Activated effector memory CD4-positive, alpha-beta T cell treated with Interleukin-2 at 50 U/mL for 16 hours (primary cell): Measurements from ENCODE around the gene TRMT1.
"Not testable (repeated sequence)": the region's sequence is repeated elsewhere in the genome, so short reads cannot be mapped to it uniquely, and the experiment has no call there.

Experiments
- DNase-seq: peaks from one replicate; pipeline ENCODE4 v3.0.0-alpha.2; 2020

Gene TRMT1

DNA sequence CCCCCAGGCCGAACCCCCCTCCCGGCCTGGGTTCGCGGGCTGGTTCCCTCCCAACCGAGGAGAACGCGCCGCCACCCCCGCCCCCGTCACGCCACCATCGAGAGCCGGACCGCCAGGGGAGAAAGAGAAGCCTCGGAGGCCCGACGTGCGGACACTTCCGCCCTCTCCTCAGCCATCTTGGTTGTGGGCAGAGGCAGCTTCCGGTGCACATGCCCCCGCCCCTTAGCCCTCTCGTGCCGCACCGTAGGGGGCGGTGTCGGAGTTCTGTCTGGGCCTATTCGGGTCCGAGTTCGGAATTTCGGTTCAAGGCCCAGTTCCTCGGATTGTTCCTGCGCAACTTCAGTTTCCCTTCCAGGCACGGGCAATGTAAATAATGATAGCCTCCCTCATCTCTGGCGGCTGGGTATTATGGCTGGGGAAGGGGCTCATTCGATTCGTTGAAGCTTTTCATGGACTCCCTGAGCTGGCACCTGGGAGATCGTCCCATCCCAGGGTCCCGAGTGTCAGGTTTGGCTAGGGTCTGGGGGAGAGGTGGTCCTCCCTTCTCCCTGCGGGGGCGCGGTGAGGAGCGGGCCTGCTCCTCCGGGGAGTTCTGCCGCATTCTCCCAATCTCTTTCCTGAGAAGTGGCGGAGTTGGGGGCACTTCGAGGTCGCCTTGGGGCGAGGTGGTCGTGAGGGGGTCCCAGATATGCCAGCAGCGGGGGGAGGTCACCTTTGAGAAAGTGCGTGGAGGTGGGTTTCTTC lies 33.8 kb upstream of the TRMT1 start, which contains the start of the genes IER2 and STX10:
Gene IER2, plus strand, starts transcription at position 225 of the 744 bp plus-strand sequence. CDS start 2,776 bp downstream, outside the sequence.
Gene STX10, minus strand, starts transcription at position 189 of the 744 bp plus-strand sequence. CDS start 202 bp downstream, outside the sequence.
- peak; percentile 91 for DNase-seq

DNA sequence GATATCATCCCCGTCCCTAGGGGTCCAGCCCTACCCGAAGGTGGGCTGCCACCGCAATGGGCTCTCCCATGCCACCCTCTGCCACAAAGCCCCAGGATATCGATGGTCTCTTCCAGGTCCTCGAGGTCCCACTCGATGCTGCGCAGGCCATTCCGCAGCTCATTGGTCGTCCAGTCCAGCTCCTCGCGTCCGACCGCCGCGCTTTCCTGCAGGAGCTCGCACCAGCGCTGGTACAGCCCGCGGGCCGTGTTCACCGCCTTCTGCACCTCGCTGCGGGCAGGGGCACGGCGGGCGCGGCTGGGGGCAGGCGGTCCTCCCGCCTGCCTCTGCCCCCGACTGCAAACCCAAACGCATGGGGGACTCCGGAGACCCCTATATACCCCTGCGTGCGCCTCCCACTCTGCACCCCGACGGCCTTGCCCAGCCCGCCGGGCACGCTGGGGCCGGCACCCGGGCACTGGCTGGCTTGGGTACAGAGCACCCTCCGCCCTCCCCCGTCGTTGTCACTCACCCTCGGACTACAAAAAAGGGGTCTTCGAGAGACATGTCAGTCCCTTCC lies 33.2 kb upstream of the TRMT1 start:
- DNase-seq = no peak

DNA sequence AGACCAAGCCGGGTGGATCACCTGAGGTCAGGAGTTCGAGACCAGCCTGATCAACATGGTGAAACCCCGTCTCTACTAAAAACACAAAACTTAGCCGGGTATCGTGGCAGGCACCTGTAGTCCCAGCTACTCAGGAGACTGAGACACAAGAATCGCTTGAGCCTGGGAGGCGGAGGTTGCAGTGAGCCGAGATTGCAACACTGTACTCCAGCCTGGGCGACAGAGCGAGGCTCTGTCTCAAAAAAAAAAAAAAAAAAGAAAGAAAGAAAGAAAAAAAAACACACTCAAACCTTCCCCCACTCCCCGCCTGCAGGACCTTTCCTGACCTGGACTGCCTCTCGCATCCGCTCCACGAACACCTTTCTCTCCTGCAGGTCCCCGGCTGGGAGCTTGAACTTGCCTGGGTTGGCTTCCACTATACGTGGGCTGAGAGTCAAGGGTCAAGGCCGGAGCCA lies 32.7 kb upstream of the TRMT1 start:
- not testable (repeated sequence) for DNase-seq

DNA sequence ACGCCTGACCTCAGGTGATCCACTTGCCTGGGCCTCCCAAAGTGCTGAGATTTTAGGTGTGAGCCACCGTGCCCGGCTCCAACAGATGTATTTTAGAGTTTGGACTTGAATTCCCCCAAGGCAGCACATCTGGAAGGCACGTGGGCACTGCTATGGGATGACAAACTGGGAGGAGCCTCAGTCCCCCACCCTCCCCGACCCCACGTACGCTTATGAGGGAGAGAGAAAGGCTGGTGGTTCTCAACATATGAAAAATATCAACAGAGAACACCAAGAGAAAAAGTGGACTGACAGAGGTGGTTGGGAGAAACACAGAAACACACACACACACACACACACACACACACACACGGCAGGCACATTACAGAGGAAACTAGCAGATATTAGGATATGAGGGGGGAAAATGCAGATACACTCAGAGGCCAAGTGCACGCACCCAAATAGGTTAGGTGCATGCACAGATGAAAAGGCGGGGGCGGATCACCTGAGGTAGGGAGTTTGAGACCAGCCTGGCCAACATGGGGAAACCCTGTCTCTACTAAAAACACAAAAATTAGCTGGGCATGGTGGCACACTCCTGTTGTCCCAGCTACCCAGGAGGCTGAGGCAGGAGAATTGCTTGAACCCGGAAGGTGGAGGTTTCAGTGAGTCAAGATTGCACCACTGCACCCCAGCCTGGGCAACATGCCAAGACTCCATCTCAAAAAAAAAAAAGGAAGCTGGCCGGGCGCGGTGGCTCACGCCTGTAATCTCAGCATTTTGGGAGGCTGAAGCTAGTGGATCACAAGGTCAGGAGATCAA lies 30.4 kb upstream of the TRMT1 start:
- no peak for DNase-seq

DNA sequence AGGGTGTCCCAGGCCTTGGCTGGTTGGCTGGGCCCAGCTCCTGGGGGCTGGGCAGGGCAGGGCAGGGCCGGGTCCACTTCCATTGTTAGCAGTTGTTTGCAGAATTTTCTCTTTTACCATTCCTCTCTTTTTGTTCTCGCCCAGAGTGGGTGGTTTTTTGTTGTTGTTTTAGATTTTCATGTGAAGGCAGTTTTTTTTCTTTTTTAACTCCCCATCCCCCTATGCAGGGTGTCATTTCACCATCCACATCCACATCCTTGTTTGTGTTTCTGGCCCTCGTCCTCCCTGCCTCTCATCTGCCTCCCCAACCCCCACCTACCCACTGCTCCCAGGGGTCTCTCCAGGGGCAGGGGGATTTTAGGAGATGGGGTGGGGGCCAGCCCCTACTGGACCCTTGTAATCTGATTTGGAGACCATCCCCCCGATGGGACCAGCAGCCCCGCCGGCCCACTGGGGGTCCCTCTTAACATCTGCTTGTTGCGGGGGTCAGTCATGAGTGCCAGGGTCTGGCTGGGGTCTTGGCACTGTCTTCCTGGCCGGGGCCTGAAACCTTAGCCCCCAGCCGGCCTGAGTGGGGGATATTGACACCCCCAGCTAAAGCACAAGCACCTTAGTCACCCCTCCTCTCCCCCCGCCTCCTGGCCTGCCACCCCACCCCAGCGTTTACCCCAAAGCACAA lies 23.2 kb upstream of the TRMT1 start:
- no peak for DNase-seq

DNA sequence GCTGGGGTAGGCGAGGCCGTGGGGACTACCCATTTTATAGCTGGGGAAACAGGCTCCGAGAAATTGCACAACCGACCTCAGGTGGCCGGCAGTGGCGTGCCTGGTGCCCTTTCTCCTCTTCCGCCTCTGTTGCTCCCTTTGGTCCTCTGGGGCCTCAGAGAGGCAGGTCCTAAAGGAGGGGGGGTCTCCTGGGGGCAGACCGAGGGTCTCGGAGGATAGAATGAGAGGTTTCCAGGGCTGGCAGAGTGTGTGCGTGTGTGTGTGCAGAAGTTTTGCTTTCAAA lies 22.3 kb upstream of the TRMT1 start:
- DNase-seq = no peak

DNA sequence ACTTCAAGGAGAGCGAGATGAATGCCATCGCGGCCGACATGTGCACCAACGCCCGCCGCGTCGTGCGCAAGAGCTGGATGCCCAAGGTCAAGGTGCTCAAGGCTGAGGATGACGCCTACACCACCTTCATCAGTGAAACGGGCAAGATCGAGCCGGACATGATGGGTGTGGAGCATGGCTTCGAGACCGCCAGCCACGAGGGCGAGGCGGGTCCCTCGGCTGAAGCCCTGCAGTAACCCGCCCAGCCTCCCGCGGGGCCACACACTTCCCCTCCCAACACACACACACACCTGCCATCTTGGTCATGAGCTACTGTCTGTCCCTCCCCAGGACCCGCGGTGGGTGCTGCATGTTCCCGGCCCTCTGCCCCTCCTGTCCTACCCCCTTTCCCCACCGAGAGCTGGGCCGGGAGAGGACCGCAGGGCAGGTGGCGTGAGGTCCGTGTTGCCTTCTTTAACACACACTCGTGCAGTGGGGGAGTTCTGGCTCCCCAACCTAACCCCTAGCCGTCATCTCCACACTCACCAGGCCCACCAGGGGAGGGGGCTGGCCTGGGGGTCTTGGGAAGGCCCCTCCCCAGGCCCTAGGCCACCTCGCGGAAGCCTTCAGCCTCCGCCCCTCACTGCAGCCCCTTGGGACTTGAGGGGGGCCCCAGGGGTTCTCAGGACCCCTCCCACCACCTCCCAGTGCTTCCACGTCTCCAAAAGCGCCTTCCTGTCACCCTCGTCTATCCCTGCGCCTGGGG lies 21.8 kb upstream of the TRMT1 start:
- DNase-seq = no peak

DNA sequence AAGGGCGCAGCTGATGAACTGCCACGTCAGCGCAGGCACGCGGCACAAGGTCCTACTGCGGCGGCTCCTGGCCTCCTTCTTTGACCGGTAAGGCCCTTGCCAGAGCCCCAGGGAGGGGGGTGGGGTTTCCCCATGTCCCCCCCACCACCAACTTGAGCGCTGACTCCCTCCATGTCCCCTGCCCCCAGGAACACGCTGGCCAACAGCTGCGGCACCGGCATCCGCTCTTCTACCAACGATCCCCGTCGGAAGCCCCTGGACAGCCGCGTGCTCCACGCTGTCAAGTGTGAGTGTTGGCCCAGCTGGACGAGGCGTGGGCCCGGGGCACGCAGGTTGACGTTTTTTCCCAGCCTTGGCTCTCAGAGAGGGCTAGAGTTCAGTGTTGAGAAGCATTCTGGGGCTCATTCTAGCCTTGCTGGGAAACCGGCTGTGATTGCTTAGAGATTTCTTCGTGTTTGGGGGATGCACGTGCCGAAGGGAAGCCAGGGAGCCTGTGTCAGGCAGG lies 20.8 kb upstream of the TRMT1 start:
- DNase-seq = no peak

DNA sequence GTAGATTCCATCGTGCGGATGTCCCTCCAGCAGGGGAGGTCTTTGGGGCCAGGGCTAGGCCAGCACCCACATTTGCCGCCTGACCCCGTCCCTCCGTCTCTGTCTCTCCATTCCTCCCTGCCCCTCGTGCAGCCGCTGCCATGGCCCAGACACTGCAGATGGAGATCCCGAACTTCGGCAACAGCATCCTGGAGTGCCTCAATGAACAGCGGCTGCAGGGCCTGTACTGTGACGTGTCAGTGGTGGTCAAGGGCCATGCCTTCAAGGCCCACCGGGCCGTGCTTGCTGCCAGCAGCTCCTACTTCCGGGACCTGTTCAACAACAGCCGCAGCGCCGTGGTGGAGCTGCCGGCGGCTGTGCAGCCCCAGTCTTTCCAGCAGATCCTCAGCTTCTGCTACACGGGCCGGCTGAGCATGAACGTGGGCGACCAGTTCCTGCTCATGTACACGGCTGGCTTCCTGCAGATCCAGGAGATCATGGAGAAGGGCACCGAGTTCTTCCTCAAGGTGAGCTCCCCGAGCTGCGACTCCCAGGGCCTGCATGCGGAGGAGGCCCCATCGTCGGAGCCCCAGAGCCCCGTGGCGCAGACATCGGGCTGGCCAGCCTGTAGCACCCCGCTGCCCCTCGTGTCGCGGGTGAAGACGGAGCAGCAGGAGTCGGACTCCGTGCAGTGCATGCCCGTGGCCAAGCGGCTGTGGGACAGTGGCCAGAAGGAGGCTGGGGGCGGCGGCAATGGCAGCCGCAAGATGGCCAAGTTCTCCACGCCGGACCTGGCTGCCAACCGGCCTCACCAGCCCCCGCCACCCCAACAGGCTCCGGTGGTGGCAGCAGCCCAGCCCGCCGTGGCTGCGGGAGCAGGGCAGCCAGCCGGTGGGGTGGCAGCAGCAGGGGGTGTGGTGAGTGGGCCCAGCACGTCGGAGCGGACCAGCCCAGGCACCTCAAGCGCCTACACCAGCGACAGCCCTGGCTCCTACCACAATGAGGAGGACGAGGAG lies 18.8 kb upstream of the TRMT1 start:
- no peak for DNase-seq

DNA sequence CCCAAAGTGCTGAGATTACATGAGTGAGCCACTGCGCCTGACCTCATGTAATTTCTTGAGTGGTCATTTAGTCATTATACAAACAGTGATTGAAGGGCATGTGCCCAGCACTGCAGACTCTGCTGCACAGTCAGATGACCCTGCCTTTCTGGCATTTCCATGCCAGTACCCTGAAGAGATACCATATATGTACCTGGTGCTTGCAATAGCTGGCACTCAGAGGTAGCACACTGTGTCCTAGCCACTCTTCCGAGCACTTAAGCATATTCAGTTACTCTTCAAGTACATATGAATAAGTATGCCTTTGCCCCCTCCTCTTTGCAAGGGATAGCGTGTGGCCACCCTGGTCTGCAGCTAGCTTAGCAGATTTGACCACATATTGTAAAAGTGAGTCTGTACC lies 18.1 kb upstream of the TRMT1 start:
- DNase-seq = no peak

DNA sequence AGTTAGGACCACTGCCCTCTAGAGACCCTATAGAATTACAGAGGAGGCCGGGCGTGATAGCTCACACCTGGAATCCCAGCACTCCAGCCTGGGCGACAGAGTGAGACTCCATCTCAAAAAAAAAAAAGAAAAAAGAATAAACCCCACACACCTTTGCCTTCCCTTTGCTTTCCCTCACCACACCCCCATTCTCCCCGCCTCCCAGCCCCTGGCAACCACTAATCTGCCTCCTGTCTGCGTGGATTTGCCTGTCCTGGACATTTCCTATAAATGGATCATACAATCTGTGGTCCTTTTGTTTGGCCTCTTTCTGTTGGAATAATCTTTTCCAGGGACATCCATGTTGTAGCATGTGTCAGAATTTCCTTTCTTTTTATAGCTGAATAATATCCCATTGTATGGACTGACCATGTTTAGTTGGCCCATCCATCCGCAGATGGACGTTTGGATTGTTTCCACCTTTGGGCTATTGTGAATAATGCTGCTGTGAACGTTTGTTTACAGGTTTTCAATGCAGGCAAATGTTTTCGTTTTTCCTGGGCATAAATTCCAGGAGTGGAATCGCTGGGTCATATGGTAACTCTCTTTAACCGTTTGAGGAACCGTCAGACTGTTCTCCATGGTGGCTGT lies 16.8 kb upstream of the TRMT1 start:
- DNase-seq = no peak

DNA sequence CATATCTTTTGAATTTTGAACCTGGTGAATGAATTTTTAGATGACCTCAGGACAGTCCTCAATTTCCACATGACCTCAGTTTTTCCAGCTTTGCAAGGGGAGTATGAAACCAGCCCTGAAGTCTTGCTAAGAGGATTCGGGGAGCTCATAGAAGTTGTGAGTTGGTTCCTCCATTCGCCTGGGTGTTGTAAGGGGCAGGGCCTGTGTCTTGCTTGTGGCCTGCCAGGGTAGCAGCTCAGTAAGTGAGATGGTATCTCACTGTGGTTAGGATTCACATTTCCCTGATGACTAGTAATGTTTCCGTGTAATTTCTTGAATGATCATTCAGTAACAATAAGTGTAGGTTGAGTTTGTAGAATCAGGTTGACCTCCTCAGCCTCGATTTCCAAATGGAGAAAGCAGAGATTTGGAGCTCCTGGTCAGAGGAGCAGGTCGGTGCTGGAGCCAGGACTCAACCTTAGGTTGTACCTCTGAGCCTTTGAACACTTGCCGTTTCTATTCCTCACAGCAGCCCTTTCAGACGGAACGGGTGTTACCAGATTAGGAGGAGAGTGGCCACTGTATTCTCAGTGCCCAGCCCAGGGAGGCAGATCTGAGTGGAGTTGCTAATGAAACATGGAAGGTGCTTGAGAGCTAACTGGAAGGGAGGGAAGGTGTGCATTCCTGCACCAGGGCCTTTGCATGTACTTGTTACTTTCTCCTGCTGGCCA lies 16.1 kb upstream of the TRMT1 start:
- peak; percentile 47 for DNase-seq

DNA sequence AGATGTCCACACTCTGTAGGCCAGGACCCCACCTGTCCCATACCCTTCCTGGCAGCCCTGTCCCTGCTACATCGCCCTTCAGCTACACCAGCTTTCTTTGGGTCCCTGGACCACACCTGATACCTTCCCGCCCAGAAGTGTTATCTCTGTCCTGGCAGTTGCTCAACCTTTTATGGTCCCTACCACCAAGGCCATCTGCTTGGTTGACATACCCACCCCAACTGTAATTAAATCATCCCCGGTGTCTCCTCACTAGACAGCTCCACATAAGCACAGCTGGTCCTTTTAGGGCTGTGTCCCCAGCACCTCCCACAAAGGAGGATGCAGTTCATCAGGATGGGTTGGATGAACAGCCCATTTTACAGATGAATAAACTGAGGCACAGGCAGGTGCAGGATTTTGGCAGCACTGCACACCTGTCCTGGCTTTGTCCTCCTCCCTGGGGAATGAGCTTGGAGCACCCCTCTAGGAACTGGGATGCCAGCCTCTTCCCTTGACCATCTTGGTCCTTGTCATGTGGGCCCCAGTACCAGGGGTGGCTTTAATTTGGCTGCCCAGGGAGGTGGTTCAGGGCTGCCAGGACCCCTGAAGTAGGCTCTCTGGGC lies 14.4 kb upstream of the TRMT1 start:
- DNase-seq = no peak

DNA sequence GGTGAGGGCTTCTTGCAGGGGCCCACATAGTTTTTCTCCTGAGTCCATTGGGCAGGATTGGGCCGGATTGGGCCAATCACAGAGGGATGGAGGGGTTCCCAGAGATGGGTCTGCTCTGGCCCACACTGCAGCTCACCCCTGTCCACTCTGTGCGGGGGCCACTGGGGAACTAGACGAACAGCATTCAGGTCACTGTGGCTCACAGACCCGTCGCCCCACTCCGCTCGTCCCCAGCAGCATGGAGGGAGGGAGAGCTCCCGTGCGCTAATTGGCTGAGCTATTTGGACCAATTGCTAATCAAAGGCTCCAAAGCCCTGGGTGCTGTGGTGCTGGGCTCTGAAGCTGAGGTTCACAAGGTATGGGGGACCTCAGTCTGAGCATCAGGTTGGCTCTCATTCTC lies 12.8 kb upstream of the TRMT1 start:
- no peak for DNase-seq

DNA sequence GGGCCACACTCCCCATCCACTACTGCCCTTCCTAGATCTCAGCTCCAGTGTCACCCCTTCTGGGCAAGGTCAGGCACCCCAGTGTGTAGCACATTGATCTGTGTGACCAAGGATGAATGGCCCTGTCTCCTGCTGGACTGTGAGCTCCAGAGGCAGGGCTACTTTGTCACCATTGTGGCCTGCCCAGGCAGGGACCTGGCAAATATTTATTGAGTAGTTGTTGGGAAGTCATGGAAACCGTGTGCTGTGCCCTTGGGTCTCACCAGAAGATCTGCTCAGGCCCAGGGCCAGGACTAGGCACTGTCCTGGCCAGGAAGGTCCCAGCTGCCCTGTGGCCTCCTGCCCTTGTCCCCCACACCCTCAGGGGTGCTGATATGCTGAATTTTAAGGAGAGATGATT lies 12.0 kb upstream of the TRMT1 start:
- DNase-seq = no peak

DNA sequence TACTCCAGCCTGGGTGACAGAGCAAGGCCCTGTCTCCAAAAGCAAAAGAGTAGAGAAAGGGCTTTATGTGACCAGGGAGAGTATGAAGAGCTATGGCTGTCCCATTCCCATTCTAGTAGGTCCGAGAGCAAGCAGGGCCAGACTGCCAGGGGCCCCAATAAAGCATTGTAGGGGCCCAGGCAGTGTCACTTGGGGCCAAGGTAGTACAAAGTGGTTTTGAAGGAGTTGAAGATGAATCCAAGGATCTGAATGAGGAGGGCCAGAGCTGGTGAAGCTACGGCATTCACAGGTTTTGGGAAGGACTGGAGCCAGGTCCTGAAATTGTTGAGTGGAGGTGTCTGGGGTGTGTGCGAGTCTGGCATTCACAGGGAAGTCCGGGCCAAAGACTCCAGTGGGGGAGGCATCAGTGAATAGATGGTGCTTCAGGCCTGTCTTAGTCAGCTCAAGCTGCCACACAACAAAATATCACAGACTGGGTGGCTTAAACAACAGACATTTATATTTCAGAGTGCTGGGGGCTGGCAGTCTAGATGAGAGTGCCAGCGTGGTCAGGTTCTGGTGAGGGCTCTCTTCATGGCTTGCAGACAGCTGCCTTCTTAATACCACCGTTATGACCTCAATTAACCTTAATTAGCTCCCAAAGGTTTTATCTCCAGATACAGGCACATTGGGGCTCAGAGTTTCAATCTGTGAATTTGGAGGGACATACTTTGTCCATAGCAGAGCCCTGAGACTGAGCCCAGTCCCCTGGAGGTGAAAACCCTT lies 11.5 kb upstream of the TRMT1 start:
- no peak for DNase-seq

DNA sequence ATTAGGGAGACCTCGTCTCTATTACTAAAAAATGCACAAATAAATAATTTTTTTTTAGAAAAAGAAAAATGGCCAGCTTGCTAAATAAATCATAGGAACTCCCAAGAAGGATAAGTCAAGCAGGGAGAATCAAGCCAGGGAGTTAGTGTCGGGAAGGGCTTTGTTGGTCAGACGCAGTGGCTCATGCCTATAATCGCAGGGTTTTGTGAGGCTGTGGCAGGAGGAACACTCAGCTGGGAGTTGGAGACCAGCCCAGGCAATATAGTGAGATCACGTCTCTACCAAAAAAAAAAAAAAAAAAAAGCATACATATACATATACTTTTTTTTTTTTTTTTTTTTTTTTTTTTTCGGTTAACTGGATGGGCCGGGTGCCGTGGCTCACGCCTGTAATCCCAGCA lies 10.5 kb upstream of the TRMT1 start:
- DNase-seq = no peak
